Jurkat, Clone E6-1 (cell line): Measurements from ENCODE around the gene SLC44A1.
"Not testable (repeated sequence)": the region's sequence is repeated elsewhere in the genome, so short reads cannot be mapped to it uniquely, and the experiment has no call there.

Experiments
- DNase-seq: peaks from one replicate; pipeline ENCODE4 v3.0.0-alpha.2; 2011; ENCODE audit warnings: low read depth, low spot score
- H3K4me3 ChIP-seq: 2 replicates; pipeline ENCODE4 v1.5.1; 2011; ENCODE audit warnings: mild to moderate bottlenecking, low read length, control low read depth, moderate library complexity

Gene SLC44A1

DNA sequence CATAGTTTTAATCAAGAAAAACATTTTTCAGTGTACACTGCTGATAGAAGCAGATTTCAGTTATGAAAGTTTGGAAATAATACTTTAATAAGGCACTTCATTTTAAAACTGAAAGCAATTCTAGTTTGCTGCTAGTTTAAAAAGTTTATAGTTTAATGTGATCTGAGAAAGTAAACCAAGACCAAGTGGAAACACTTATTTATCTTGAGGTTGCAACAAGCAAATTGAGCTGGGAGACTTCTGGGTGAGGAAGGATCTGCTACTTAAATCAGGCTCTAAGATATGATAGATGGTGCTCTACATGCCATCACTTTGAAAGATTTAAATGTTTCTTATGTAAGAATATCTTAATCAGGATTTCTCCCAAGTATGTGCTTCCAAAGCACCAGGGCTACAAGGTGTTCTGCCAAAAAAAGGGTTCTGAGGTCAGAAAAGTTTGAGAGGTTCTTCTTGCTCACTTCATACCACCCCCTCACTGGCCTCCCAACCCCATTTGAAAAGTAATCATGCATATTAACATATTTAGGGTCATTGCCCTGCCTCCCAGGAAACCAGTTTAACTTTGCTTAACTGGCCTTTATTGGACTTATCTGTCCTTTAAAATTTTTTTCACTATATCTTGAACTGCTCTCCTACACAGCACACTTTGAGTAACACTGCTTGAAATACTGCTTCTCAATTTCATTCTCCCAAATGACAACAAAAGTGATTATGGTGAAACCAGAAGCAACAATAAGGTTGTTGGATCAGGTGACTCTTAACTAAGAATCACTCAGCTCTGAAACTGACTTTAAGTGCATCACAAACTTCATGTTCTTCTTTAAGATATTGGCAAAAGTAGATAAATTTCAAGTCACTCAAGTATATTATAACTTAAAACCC, 15.5 kb downstream of the SLC44A1 start:
- no peak for DNase-seq
- no peak overlapping the region for H3K4me3 ChIP-seq

- no peak overlapping the region for H3K4me3 ChIP-seq
- no peak for DNase-seq
Measured at GRCh38 chr9:105262497-105262896, 18.0 kb downstream of the SLC44A1 start.

DNA sequence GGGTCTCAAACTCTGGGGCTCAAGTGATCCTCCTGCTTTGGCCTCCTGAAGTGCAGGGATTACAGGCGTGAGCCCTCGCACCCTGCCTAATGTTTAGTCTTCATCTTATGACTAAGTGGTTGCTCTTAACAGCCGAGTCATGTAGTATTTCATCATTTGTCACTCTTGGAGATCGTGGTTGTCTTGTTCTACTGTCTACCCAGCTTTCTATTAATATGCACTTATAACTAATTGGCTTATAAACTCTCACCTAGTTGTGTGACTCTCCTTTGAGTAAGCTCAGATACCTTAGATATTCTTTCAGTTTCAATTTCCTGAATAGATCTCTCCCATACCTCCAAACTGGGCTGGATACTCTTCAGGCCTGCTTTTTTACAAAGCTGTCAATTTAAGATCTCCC, 19.9 kb downstream of the SLC44A1 start:
- no peak overlapping the region for H3K4me3 ChIP-seq

GRCh38 chr9:105268254-105268653, 23.8 kb downstream of the SLC44A1 start:
- not testable (repeated sequence) for DNase-seq, H3K4me3 ChIP-seq

More for the DNA sequence above, 19.9 kb downstream of the SLC44A1 start:
- no peak for DNase-seq

DNA sequence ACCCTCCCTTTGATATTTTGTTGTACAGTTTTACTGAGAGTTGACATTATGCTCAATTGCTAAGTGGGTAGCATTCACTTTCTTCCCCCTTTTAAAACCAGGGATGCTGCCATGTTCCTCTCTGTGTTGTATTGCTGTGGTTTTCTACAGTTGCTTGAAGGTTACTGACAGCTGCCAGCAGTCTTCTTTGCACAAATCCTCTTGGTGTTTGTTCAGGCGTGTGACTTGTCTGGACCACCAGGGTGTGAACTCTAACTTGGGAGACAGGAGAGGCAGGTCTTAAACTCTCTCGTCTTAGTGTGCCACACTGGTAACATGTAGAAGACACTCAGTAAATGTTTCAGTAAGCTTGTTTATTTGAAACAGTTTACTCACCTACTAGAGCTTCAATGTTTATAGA, 25.1 kb downstream of the SLC44A1 start:
- no peak overlapping the region for H3K4me3 ChIP-seq
- DNase-seq, result peak; percentile 62

GRCh38 chr9:105270711-105271110, 26.3 kb downstream of the SLC44A1 start:
- no peak overlapping the region for H3K4me3 ChIP-seq
- no peak for DNase-seq

GRCh38 chr9:105273731-105274130, 29.3 kb downstream of the SLC44A1 start:
- no peak overlapping the region for H3K4me3 ChIP-seq
- no peak for DNase-seq

GRCh38 chr9:105275111-105275510, 30.7 kb downstream of the SLC44A1 start:
- H3K4me3 ChIP-seq, result no peak overlapping the region
- DNase-seq, result no peak

DNA sequence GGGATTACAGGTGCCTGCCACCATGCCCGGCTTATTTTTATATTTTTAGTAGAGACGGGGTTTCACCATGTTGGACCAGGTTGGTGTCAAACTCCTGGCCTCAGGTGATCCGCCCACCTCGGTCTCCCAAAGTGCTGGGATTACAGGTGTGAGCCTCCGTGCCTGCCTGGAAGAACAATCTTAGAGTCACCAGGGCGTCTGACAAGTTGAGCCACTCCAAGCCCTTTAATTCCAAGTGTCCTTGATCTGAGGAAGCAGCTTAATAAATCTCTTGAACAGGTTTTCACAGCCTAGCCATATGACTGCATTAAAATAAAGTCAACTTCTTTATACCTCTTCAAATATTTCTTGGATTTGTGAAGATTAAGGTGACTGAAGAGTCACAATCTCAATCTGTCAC, 31.5 kb downstream of the SLC44A1 start:
- no peak overlapping the region for H3K4me3 ChIP-seq
- no peak for DNase-seq

DNA sequence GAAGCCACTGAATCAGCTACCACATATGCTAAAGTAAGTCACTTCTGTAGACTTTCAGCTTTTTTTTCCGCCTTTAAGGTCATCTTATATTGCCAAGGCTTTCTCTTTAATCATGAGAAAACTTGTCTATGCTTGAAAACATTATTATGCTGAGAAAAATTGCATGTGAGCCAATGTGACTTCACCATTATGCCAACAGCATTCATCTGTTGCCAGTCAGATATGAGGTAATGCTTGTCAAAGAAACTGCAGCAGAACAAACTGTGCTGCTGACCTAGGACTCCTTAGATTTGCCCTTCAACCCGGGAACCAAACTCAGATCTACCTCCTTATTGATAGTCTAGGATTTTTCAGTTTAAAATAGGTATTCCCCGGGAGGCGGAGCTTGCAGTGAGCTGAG, 34.3 kb downstream of the SLC44A1 start:
- H3K4me3 ChIP-seq, result no peak overlapping the region
- no peak for DNase-seq

GRCh38 chr9:105280691-105281090, 36.2 kb downstream of the SLC44A1 start:
- DNase-seq, result no peak
- no peak overlapping the region for H3K4me3 ChIP-seq

GRCh38 chr9:105281272-105281671, 36.8 kb downstream of the SLC44A1 start:
- no peak for DNase-seq
- H3K4me3 ChIP-seq, result no peak overlapping the region

- no peak overlapping the region for H3K4me3 ChIP-seq
- DNase-seq, result no peak
Measured at GRCh38 chr9:105281926-105282325, 37.5 kb downstream of the SLC44A1 start.

DNA sequence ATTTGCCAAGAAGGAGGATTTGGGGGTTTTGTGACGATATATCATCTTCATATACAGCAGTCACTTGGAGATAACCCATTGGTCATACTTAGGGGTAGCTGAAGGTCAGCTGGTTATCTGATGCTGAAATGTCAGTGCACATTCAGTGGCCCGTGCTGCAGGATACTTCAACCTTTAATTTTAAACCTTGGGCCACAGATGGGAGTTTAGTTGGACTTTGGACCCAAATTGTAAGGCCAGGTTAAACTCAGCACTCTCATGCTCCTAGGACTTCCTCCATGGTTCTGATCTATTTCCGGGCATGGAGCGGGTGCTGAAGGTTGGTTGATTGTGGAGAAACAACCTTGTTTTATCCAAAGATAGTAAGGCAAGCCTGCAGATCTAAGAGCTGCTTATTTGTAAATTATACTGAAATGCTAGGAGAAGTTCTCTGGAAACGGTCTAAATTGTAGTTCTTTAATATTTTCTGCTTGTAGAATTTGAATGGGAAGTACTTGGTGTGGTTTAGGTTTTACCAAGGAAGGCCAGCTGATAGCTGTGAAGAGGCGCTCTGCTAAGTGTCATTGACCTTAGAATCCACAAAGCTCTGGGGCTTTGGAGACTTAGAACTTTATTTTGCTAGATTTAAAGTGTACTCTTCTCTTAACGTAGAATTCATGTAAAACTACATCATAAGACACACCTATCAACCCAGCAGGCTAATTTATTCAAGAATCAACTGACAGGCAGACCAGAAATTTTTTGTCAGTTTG, 38.6 kb downstream of the SLC44A1 start:
- no peak for DNase-seq
- no peak overlapping the region for H3K4me3 ChIP-seq

DNA sequence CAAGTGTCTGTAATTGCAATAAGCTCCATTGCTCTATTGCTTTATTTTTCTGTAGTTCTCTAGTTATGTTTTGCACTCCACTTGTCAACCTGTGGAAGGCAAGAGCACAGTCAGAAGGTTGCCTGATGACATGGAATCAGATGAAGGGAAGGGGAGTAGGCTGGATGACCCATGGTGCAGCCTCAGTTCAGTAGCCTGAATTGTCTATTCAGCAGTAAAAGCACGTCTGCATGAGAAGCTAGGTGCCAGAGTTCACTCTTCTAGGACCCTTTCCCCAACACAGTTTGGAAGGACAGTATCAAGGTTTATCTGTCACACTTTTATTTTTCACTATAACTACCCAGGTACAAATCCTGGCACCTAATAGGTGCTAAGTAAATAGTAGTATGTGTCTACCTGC, 39.3 kb downstream of the SLC44A1 start:
- DNase-seq, result no peak
- no peak overlapping the region for H3K4me3 ChIP-seq

DNA sequence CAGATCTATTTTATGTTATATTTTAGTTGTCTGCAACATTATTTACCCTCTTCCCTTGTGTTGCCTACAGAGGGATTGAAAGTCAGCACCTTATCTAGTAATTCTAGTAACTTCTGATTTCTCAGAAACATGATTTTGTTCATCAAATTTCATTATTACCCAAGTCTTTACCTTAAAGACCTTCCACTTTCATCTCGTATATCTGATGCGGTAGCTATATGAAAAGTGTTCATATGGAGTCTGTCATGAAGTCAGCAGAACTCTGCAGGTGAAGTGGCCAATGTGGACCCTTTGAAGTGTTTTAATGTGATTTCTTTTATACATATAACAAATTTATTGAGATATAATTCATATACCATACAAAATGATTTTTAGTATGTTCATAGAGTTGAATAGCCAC, 40.0 kb downstream of the SLC44A1 start:
- H3K4me3 ChIP-seq, result no peak overlapping the region
- no peak for DNase-seq

DNA sequence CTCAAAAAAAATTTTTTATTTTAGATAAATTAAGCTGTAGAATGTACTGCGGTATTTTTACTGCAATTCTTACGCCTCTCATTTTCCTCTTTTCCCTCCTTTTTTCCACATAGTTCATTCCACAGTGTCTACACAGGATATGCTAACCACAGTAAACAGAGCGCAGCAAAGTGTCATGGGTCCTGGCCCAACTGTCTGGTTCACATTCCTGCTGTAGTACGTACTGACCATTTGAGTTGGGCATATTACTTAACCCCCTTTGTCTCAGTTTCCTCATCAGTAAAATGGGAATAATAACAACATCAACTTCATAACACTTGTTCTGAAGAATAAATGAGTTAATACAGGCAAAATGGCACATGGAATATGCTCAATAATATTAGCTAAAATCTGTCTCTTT, 41.6 kb downstream of the SLC44A1 start:
- no peak overlapping the region for H3K4me3 ChIP-seq
- no peak for DNase-seq

- no peak for DNase-seq
- no peak overlapping the region for H3K4me3 ChIP-seq
Measured at GRCh38 chr9:105289305-105289704, 44.9 kb downstream of the SLC44A1 start.

DNA sequence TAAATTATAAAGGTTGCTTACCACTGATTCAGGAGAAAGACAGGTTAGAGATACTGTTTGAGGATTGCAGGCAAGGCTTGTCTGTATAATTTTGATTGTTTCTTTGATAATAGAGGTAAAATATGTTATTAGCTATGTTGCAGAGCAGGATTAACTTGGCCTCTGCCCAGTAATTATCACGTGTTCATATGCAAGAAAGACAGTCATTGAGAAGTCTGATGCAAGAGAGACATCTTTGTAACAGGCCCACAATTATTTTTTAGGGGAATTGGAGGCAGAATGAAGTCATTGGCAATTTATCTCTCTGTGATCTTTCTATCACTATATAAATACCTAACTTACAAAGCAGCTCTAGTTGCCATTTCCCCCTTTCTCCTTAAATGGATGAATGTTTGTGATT, 46.0 kb downstream of the SLC44A1 start:
- no peak for DNase-seq
- no peak overlapping the region for H3K4me3 ChIP-seq

DNA sequence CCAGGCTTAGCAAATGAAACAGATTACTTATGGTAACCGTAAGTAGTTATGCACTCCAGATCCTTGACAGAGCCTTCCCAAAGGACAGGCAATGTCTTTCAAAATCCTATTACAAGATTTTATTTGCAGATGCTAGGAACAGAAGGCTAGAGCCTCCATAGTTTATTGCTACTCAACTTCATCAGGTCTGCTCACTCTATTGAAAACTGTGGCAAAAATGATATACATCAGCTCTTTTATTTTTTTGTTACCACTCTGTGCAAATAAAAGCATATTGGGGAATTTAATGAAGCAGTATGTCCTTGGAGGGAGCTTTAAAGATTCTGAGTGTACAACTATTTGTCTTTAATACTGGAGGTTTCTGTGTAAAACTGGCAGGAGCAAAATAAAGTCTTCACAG, 46.5 kb downstream of the SLC44A1 start:
- no peak for DNase-seq
- H3K4me3 ChIP-seq, result no peak overlapping the region
